Choroid plexus epithelial cell (primary cell): ENCODE results near the gene ERCC4.
A peak's percentile ranks its signal among the peaks of the same experiment; 100 is the strongest.

Source experiments
- DNase-seq: peaks from one replicate; pipeline ENCODE4 v3.0.0-alpha.2; 2010; ENCODE audit warnings: low read depth
- H3K4me3 ChIP-seq: 2 replicates; pipeline ENCODE4 v1.5.1; 2011; ENCODE audit warnings: low read depth, mild to moderate bottlenecking, control low read depth, low read length, moderate library complexity
- CTCF ChIP-seq: conservative IDR thresholded peaks from 2 replicates; pipeline ENCODE4 v1.5.1; 2011; ENCODE audit warnings: low read depth, mild to moderate bottlenecking, control low read depth, inconsistent platforms, low read length, moderate library complexity

Gene ERCC4

DNA sequence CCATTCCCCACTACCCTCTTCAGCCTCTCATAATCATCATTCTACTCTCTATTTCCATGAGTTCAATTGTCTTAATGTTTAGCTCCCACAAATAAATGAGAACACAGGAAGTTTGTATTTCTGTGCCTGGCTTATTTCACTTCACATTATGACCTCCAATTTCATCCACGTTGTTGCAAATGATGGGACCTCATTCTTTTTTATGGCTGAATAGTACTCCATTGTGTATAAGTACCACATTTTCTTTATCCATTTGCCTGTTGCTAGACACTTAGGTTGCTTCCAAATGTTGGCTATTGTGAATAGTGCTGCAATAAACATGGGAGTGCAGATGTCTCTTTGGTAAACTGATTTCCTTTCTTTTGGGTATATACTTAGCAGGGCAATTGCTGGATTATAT is 42.3 kb downstream of the ERCC4 start:
- no peak overlapping the region for H3K4me3 ChIP-seq
- no peak for DNase-seq
- no peak for TF ChIP-seq CTCF

DNA sequence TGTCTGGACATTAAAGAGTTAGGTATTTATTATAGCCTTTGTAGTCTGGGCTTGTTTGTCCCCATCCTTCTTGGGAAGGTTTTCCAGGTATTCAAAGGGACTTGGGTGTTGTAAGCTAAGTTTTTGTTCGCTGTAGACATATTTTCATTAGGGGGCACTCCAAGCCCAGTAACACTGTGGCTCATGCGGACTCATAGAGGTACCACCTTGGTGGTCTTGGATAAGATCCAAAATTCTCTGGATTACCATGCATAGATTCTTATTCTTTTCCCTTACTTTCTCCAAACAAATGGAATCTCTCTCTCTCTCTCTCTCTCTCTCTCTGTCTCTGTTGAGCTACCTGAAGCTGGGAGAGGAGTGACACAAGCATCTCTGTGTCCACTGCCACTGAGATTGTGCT is 48.9 kb downstream of the ERCC4 start:
- DNase-seq = no peak
- no peak for TF ChIP-seq CTCF
- H3K4me3 ChIP-seq = no peak overlapping the region

GRCh38 chr16:13969711-13970110 is 49.8 kb downstream of the ERCC4 start:
- no peak overlapping the region for H3K4me3 ChIP-seq
- no peak for TF ChIP-seq CTCF

DNA sequence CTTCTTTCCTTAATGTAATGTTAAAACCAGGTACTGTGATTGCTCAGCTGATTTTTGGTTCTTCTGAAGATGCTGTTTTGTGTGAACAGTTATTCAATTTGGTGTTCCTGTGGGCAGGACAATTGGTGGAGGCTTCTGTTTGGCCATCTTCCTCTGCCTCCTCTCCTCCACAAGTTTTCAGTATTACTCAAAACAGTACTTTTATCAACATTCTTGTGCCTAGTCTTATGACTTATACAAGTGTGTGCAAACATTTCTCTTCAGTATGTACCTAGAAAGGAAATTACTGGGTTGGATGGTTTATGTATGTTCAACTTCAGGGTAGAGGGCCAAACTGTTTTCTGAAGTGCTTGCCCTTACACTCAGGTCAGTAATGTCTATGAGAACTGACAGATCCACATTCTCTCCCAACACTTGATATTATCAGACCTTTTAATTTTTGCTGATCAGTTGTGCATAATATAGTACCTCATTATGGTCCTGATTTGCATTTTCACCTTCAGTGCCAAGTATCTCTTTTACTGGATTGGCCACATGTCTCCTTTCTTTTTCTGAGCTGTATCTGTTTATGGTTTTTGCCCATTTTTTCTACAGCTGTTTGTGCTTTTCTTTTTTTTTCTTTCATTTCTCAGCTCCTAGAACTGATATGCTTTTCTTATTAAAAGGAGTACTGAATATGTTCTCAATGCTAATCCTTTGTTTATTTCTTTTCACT is 50.9 kb downstream of the ERCC4 start:
- H3K4me3 ChIP-seq = no peak overlapping the region
- TF ChIP-seq CTCF = no peak
- DNase-seq = no peak

More at GRCh38 chr16:13969711-13970110, 49.8 kb downstream of the ERCC4 start:
- DNase-seq = no peak

- no peak for DNase-seq
- H3K4me3 ChIP-seq = no peak overlapping the region
- no peak for TF ChIP-seq CTCF
These were observed 53.5 kb downstream of the ERCC4 start for GRCh38 chr16:13973321-13974023.

DNA sequence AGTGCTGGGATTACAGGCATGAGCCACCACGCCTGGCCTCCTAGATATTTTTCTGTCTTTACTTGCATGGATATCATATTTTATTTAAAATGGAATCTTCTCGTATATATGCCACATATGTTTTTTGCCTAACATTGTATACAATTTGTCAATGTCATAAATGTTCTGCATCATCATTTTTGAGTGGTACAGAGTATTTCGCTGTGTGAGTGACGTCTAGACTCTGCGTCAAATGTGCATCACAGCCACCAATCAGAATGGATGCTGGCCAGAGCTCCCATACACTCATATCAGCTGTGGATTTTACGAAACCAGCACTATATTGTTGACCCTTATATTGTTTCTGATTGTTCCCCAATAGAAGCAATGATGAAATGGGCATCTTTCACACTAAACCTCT is 57.2 kb downstream of the ERCC4 start:
- TF ChIP-seq CTCF = no peak
- no peak for DNase-seq
- no peak overlapping the region for H3K4me3 ChIP-seq

DNA sequence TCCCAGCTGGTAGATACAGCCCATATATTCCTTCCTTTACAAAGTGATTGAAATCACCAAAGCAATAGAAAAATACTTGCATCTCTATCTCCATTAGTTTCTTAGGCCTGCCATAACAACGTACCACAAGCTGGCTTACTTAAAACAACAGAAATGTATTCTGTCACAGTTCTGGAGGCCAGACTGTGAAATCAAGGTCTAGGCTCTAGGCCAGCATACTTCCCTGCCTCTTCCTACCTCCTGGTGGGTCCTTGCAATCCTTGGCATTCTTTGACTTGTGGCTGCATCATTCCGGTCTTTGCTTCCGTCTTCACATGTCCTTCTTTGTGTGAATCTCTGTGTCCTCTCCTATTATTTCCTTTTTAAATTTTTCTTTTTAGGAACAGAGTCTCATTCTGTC is 62.5 kb downstream of the ERCC4 start:
- no peak for TF ChIP-seq CTCF
- no peak overlapping the region for H3K4me3 ChIP-seq
- peak; percentile 86 for DNase-seq
